HEK293T (cell line): ENCODE measurements around the gene STT3A.

Experiments used
- ARNT ChIP-seq: fragments of 450-650 bp; IDR thresholded peaks from 2 replicates; pipeline ENCODE4 v1.6.1; 2017; ENCODE audit warnings: mild to moderate bottlenecking
- BHLHE40 ChIP-seq: fragments of 450-650 bp; IDR thresholded peaks from 2 replicates; pipeline ENCODE4 v1.6.1; 2016; ENCODE audit warnings: mild to moderate bottlenecking, moderate library complexity, borderline replicate concordance
- ELF4 ChIP-seq: fragments of 450-650 bp; IDR thresholded peaks from 2 replicates; pipeline ENCODE4 v1.6.1; 2017; ENCODE audit warnings: antibody characterized with exemption
- FOXA1 ChIP-seq: fragments of 450-650 bp; IDR thresholded peaks from 2 replicates; pipeline ENCODE4 v1.6.1; 2016; ENCODE audit warnings: mild to moderate bottlenecking
- FOXK2 ChIP-seq: fragments of 450-650 bp; IDR thresholded peaks from 2 replicates; pipeline ENCODE4 v1.6.1; 2016; ENCODE audit warnings: mild to moderate bottlenecking
- HDGF ChIP-seq: fragments of 450-650 bp; IDR thresholded peaks from 2 replicates; pipeline ENCODE4 v1.6.1; 2017; ENCODE audit warnings: antibody characterized with exemption, borderline replicate concordance
- L3MBTL2 ChIP-seq: fragments of 450-650 bp; conservative IDR thresholded peaks from 2 replicates; pipeline ENCODE4 v1.6.1; 2016; ENCODE audit warnings: mild to moderate bottlenecking
- LEF1 ChIP-seq: fragments of 450-650 bp; IDR thresholded peaks from 2 replicates; pipeline ENCODE4 v1.6.1; 2017; ENCODE audit warnings: mild to moderate bottlenecking, borderline replicate concordance
- SP1 ChIP-seq: fragments of 450-650 bp; IDR thresholded peaks from 2 replicates; pipeline ENCODE4 v1.6.1; 2017
- SUZ12 ChIP-seq: fragments of 450-650 bp; IDR thresholded peaks from 2 replicates; pipeline ENCODE4 v1.6.1; 2016; ENCODE audit warnings: mild to moderate bottlenecking
- ZNF384 ChIP-seq: fragments of 450-650 bp; IDR thresholded peaks from 2 replicates; pipeline ENCODE4 v1.6.1; 2016
- TF ChIP-seq, protein P1 (sequence below): fragments of 450-650 bp; IDR thresholded peaks from 2 replicates; pipeline ENCODE4 v1.6.1; 2016

DNA sequence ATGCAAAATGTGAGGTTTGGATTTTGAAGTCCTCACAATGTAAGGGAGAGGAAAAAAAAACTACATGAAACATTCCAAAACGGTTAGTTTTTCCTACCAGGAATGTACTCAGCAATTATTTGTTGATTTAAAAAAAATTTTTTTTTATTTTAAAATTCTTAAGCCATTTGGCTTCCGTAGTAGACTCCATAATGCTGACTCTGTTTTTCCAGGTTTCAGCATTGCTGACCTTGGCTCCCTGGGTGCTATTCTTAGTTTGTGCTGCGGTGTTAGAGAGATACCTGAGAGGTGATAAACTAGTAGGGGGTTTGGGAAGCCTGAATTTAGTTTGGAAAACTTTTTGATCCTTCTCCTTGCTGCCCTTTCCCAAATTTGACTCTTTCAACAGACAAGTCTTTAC lies 10.6 kb downstream of the STT3A start:
- TF ChIP-seq BHLHE40: no peak
- TF ChIP-seq HDGF: no peak
- TF ChIP-seq SP1: no peak
- TF ChIP-seq, protein P1, sequence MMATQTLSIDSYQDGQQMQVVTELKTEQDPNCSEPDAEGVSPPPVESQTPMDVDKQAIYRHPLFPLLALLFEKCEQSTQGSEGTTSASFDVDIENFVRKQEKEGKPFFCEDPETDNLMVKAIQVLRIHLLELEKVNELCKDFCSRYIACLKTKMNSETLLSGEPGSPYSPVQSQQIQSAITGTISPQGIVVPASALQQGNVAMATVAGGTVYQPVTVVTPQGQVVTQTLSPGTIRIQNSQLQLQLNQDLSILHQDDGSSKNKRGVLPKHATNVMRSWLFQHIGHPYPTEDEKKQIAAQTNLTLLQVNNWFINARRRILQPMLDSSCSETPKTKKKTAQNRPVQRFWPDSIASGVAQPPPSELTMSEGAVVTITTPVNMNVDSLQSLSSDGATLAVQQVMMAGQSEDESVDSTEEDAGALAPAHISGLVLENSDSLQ: no peak
- TF ChIP-seq ARNT: no peak
- TF ChIP-seq ELF4: no peak
- no peak for TF ChIP-seq LEF1
- TF ChIP-seq ZNF384: no peak
- no peak for TF ChIP-seq FOXK2
- TF ChIP-seq L3MBTL2: no peak
- TF ChIP-seq SUZ12: no peak
- TF ChIP-seq FOXA1: no peak
